PC-3 (cell line): ENCODE data around the gene MAP4K2.

Source experiments
- CTCF ChIP-seq: fragments of 300-600 bp; sonication (generic); conservative IDR thresholded peaks from 2 replicates; pipeline ENCODE4 v1.5.1; 2017; ENCODE audit warnings: antibody characterized with exemption, low read depth, mild to moderate bottlenecking, low read length
- EZH2 ChIP-seq: fragments of 300-600 bp; sonication (generic); IDR thresholded peaks from one replicate; pipeline ENCODE4 v1.6.1; 2017; ENCODE audit warnings: antibody characterized with exemption, mild to moderate bottlenecking, low read length; ENCODE audit not compliant: unreplicated experiment
- EZH2phosphoT487 ChIP-seq: fragments of 300-600 bp; sonication (generic); IDR thresholded peaks from 2 replicates; pipeline ENCODE4 v1.6.1; 2018; ENCODE audit warnings: mild to moderate bottlenecking, antibody characterized with exemption, low read length, borderline replicate concordance

GRCh38 chr11:64770120-64770519, 32.9 kb downstream of the MAP4K2 start:
- TF ChIP-seq CTCF, result no peak
- TF ChIP-seq EZH2phosphoT487, result no peak
- TF ChIP-seq EZH2, result no peak
